GM10266 (cell line): Measurements from ENCODE around the gene LPP.

Experiments
- DNase-seq: peaks from one replicate; pipeline ENCODE4 v3.0.0; 2012; ENCODE audit errors: extremely low spot score
- CTCF ChIP-seq: IDR thresholded peaks from 2 replicates; pipeline ENCODE4 v1.5.1; 2012; ENCODE audit warnings: mild to moderate bottlenecking, low read depth; ENCODE audit not compliant: control insufficient read depth, insufficient read depth; ENCODE audit errors: missing control alignments

Gene LPP

GRCh38 chr3:188712991-188713390 is 559.0 kb downstream of the LPP start:
- no peak for TF ChIP-seq CTCF

GRCh38 chr3:188719545-188719944 is 565.6 kb downstream of the LPP start:
- no peak for DNase-seq
- TF ChIP-seq CTCF, result no peak

More at GRCh38 chr3:188712991-188713390, 559.0 kb downstream of the LPP start:
- DNase-seq, result no peak

- no peak for DNase-seq
Measured at GRCh38 chr3:188720215-188720614, 566.3 kb downstream of the LPP start.

GRCh38 chr3:188720636-188721035 is 566.7 kb downstream of the LPP start:
- no peak for TF ChIP-seq CTCF
- DNase-seq, result no peak

More at GRCh38 chr3:188720215-188720614, 566.3 kb downstream of the LPP start:
- no peak for TF ChIP-seq CTCF

- no peak for TF ChIP-seq CTCF
- no peak for DNase-seq
Measured at GRCh38 chr3:188721312-188721711, 567.4 kb downstream of the LPP start.

- DNase-seq, result no peak
- TF ChIP-seq CTCF, result no peak
Measured at GRCh38 chr3:188721990-188722389, 568.0 kb downstream of the LPP start.

- DNase-seq, result no peak
- TF ChIP-seq CTCF, result no peak
Measured at GRCh38 chr3:188722963-188723362, 569.0 kb downstream of the LPP start.
